OCI-LY7 (cell line): Measurements from ENCODE around the gene CMTM8. TPM values are rescaled to one million over a fixed set of nuclear protein-coding genes. Genes with fewer than 3 reads are reported as not detected.

Experiments used
- BruUV-seq: library from RNA; stranded (reverse); fragments of 400-500 nt; replicated peaks from 2 replicates; lab custom pipeline; 2021; lab: Mats Ljungman, UMichigan
- CTCF ChIA-PET: fragments of 300-600 bp; sonication (Branson Sonifier 250); formaldehyde crosslinking; loops from one replicate; lab custom pipeline; 2022; ENCODE audit warnings: antibody characterized with exemption; ENCODE audit not compliant: unreplicated experiment; lab: Charles Lee
- POLR2A ChIA-PET: fragments of 300-600 bp; sonication (Branson Sonifier 250); formaldehyde crosslinking; loops from one replicate; lab custom pipeline; 2022; ENCODE audit warnings: antibody characterized with exemption; lab: Charles Lee
- DNase-seq: peaks from one replicate; pipeline ENCODE4 v3.0.0-alpha.2; 2015; ENCODE audit warnings: low spot score
- H2AFZ ChIP-seq: fragments of 200-600 bp; sonication (generic), shearing (Covaris generic); 2 replicates; pipeline ENCODE4 v1.6.1; 2014; ENCODE audit warnings: mild to moderate bottlenecking, antibody characterized with exemption, low read length, moderate library complexity
- H3K27ac ChIP-seq: fragments of 200-600 bp; sonication (generic); 2 replicates; pipeline ENCODE4 v1.5.1; 2014; ENCODE audit warnings: mixed run types, low read depth, mild to moderate bottlenecking, moderate library complexity, low read length, inconsistent platforms; ENCODE audit not compliant: poor library complexity, severe bottlenecking
- H3K36me3 ChIP-seq: fragments of 200-600 bp; sonication (generic); 2 replicates; pipeline ENCODE4 v1.6.1; 2014; ENCODE audit warnings: mild to moderate bottlenecking, antibody characterized with exemption, low read length, moderate library complexity, mixed read lengths; ENCODE audit not compliant: insufficient read depth
- H3K4me1 ChIP-seq: fragments of 200-600 bp; sonication (generic); 2 replicates; pipeline ENCODE4 v1.5.1; 2014; ENCODE audit warnings: mild to moderate bottlenecking, low read length; ENCODE audit not compliant: insufficient read depth, poor library complexity, severe bottlenecking
- H3K4me2 ChIP-seq: fragments of 200-600 bp; sonication (generic); 2 replicates; pipeline ENCODE4 v1.6.1; 2014; ENCODE audit warnings: mild to moderate bottlenecking, low read length
- H3K4me3 ChIP-seq: fragments of 200-600 bp; sonication (generic); 2 replicates; pipeline ENCODE4 v1.5.1; 2014; ENCODE audit warnings: mild to moderate bottlenecking, low read depth, low read length; ENCODE audit not compliant: poor library complexity, severe bottlenecking
- H3K79me2 ChIP-seq: fragments of 200-600 bp; sonication (generic); 2 replicates; pipeline ENCODE4 v1.6.1; 2016; ENCODE audit warnings: low read depth, mild to moderate bottlenecking, low read length, moderate library complexity, mixed read lengths; ENCODE audit not compliant: insufficient read depth
- H3K9me2 ChIP-seq: fragments of 200-600 bp; sonication (generic); 2 replicates; pipeline ENCODE4 v1.6.1; 2016; ENCODE audit warnings: mild to moderate bottlenecking, low read length, mixed read lengths; ENCODE audit not compliant: insufficient read depth
- H3K9me3 ChIP-seq: fragments of 200-600 bp; sonication (generic); 2 replicates; pipeline ENCODE4 v1.6.1; 2014; ENCODE audit warnings: mild to moderate bottlenecking, mixed run types, low read length, mixed read lengths
- H4K20me1 ChIP-seq: fragments of 200-600 bp; sonication (generic); 2 replicates; pipeline ENCODE4 v1.6.1; 2014; ENCODE audit warnings: mild to moderate bottlenecking, antibody characterized with exemption, low read length, moderate library complexity, mixed read lengths; ENCODE audit not compliant: insufficient read depth
- CTCF ChIP-seq: fragments of 200-600 bp; sonication (generic); conservative IDR thresholded peaks from 2 replicates; pipeline ENCODE4 v1.5.1; 2014; ENCODE audit warnings: mild to moderate bottlenecking, antibody characterized with exemption, low read length, moderate library complexity, mixed read lengths
- EZH2phosphoT487 ChIP-seq: fragments of 200-600 bp; sonication (generic); IDR thresholded peaks from 2 replicates; pipeline ENCODE4 v1.6.1; 2018; ENCODE audit warnings: low read depth, borderline replicate concordance, mild to moderate bottlenecking, mixed run types, antibody characterized with exemption, low read length, moderate library complexity, mixed read lengths
- intact Hi-C: fragments of 100-400 bp; cut with micrococcal nuclease; formaldehyde crosslinking; loops from one replicate; pipeline ENCODE4 v1.10.0; 2022; ENCODE audit not compliant: unreplicated experiment
- total RNA-seq, 2 experiments: library from RNA; depleted of rRNA in 1 of 2; stranded (reverse); fragments of >200 nt in 1 of 2; shearing (Covaris generic) in 1 of 2; gene quantifications; 2 replicates each; pipeline ENCODE4 v1.2.3, GENCODE V29; 2014 to 2022

Gene CMTM8
- total RNA-seq, 2 experiments from 2014 or later: 1.5 to 3.0 TPM

- Histone ChIP-seq H3K9me2 (no peaks in the 10 kb centered on the region), H3K79me2 (peaks cover 17% of the 10 kb centered on the region; the same call in 1 of the 2 replicates), H3K4me2 (no peak overlapping the region), H3K27ac (no peak overlapping the region), H3K4me3 (no peak overlapping the region), H3K36me3 (no peaks in the 10 kb centered on the region; the same call in 1 of the 2 replicates), H3K4me1 (peaks cover 54% of the 10 kb centered on the region), H2AFZ (no peak overlapping the region), H4K20me1 (no peaks in the 10 kb centered on the region), H3K9me3 (no peaks in the 10 kb centered on the region)
- TF ChIP-seq EZH2phosphoT487 (no peak), CTCF (peak; percentile 89)
- POLR2A ChIA-PET: no interaction called here
- intact Hi-C loops: loop anchor here (1.0 to 2.0 kb wide), 3 partner anchors 24 to 102 kb away; no protein-coding TSS in a partner anchor
- BruUV-seq: no TSS peak
- peak; percentile 81 for DNase-seq
- CTCF ChIA-PET: interaction anchor here (1.2 kb wide), 1 partner anchor 61 kb away, joined by 3 read pairs; no protein-coding TSS in a partner anchor
These were observed 160.6 kb downstream of the CMTM8 start for GRCh38 chr3:32399030-32399620.

- H3K4me1 ChIP-seq: peaks cover 42% of the 10 kb centered on the region
- POLR2A ChIA-PET: interaction anchor here (0.9 to 1.5 kb wide), 2 partner anchors 24 to 59 kb away, joined by 3 read pairs; no protein-coding TSS in a partner anchor
- no TSS peak for BruUV-seq
- H3K27ac ChIP-seq: peak overlapping the region; percentile 50
- H3K4me3 ChIP-seq: peak overlapping the region; percentile 62
- H3K9me3 ChIP-seq: no peaks in the 10 kb centered on the region
- TF ChIP-seq CTCF: no peak
- TF ChIP-seq EZH2phosphoT487: no peak
- CTCF ChIA-PET: interaction anchor here (1.2 kb wide), 1 partner anchor 37 kb away, joined by 3 read pairs; no protein-coding TSS in a partner anchor
- H3K79me2 ChIP-seq: peaks cover 21% of the 10 kb centered on the region; the same call in 1 of the 2 replicates
- no peaks in the 10 kb centered on the region for H4K20me1 ChIP-seq
- no peaks in the 10 kb centered on the region for H3K36me3 ChIP-seq
- intact Hi-C loops: loop anchor here (2.0 kb wide), 2 partner anchors 32 to 66 kb away; no protein-coding TSS in a partner anchor
- H3K4me2 ChIP-seq: peak overlapping the region; percentile 79
- no peaks in the 10 kb centered on the region for H3K9me2 ChIP-seq
- peak overlapping the region; percentile 85; the same call in 1 of the 2 replicates for H2AFZ ChIP-seq
- no peak for DNase-seq
These were observed 162.6 kb downstream of the CMTM8 start for GRCh38 chr3:32401126-32401525.
